Tibial artery (tissue), 4 donors: ENCODE results near the gene IFNL1.

Experiments
- DNase-seq, 2 donors: peaks; one replicate each; pipeline ENCODE4 v3.0.0-alpha.2; 2019
- H3K27ac ChIP-seq, 2 donors: fragments of 200-600 bp; sonication (generic) in 1 of 2; 1 replicate in 1 of 2; 2 replicates in 1 of 2; pipeline ENCODE4 v1.5.1; 2018 to 2019; ENCODE audit warnings: mild to moderate bottlenecking in 1 of 2
- H3K27me3 ChIP-seq, 2 donors: fragments of 200-600 bp; sonication (generic) in 1 of 2; one replicate each; pipeline versions ENCODE4 v1.5.1 to v1.6.0; 2016 to 2019
- H3K36me3 ChIP-seq, 3 donors: fragments of 200-600 bp; sonication (generic) in 2 of 3; one replicate each; pipeline ENCODE4 v1.5.1; 2016 to 2019; ENCODE audit warnings: mild to moderate bottlenecking in 2 of 3
- H3K4me1 ChIP-seq, 4 donors: fragments of 200-600 bp; sonication (generic) in 2 of 4; 1 replicate in 3 of 4; 2 replicates in 1 of 4; pipeline ENCODE4 v1.5.1; 2016 to 2019
- H3K4me3 ChIP-seq, 2 donors: fragments of 200-600 bp; sonication (generic) in 1 of 2; 1 replicate in 1 of 2; 2 replicates in 1 of 2; pipeline ENCODE4 v1.5.1; 2018 to 2019; ENCODE audit warnings: mild to moderate bottlenecking in 2 of 2
- H3K9me3 ChIP-seq, 3 donors: fragments of 200-600 bp; sonication (generic) in 1 of 3; one replicate each; pipeline ENCODE4 v1.5.1; 2016 to 2019
- CTCF ChIP-seq, 2 experiments: fragments of 200-600 bp in 1 of 2; fragments of 450-650 bp in 1 of 2; IDR thresholded peaks; one replicate each; pipeline ENCODE4 v1.5.1; 2017 to 2019; ENCODE audit warnings: antibody characterized with exemption in 2 of 2, mild to moderate bottlenecking in 1 of 2, moderate library complexity in 1 of 2
- intact Hi-C: fragments of 100-400 bp; cut with DNase I; formaldehyde crosslinking; loops from one replicate; pipeline ENCODE4 v1.15.0; 2023; ENCODE audit warnings: low total_unique reads

The IFNL1 gene

GRCh38 chr19:39296055-39296645 is at the start of gene IFNL1:
Gene IFNL1 (plus strand): TSS chr19:39296407. CDS start chr19:39296422, 15 bp downstream.
- intact Hi-C loops = no loop called here
- H3K27ac ChIP-seq = no peak within 1 kb of the TSS
- no peak within 1 kb of the TSS for H3K4me3 ChIP-seq
- H3K27me3 ChIP-seq = peaks cover 0 to 35% of the 10 kb centered on the region in 2 donors
- no peaks in the 10 kb centered on the region for H3K9me3 ChIP-seq
- no peaks in the 10 kb centered on the region for H3K4me1 ChIP-seq
- H3K36me3 ChIP-seq = no peaks in the 10 kb centered on the region
- no peak for TF ChIP-seq CTCF (IDR thresholded peaks at IDR 0.05)
- DNase-seq = peak in 1 of 2 donors; percentile 25

- TF ChIP-seq CTCF (IDR thresholded peaks at IDR 0.05) = no peak
- intact Hi-C loops = no loop called here
- Histone ChIP-seq H3K36me3 (no peaks in the 10 kb centered on the region), H3K4me1 (peaks cover 0 to 13% (median 5%) of the 10 kb centered on the region in 4 donors), H3K27ac (no peak overlapping the region), H3K9me3 (no peaks in the 10 kb centered on the region), H3K27me3 (peaks cover 0 to 60% of the 10 kb centered on the region in 2 donors), H3K4me3 (no peak overlapping the region)
- DNase-seq = no peak
These were observed 49.1 kb upstream of the IFNL1 start for GRCh38 chr19:39246951-39247669.

GRCh38 chr19:39247701-39248664 is 48.2 kb upstream of the IFNL1 start:
- Histone ChIP-seq H3K9me3 (no peaks in the 10 kb centered on the region), H3K27me3 (peaks cover 0 to 60% of the 10 kb centered on the region in 2 donors), H3K4me1 (peaks cover 0 to 13% (median 5%) of the 10 kb centered on the region in 4 donors), H3K27ac (no peak overlapping the region), H3K4me3 (no peak overlapping the region), H3K36me3 (no peaks in the 10 kb centered on the region)
- no peak for DNase-seq
- intact Hi-C loops = no loop called here
- TF ChIP-seq CTCF (IDR thresholded peaks at IDR 0.05) = no peak

- Histone ChIP-seq H3K4me1 (peaks cover 0 to 13% (median 5%) of the 10 kb centered on the region in 4 donors), H3K27ac (no peak within 1 kb of the TSS), H3K4me3 (no peak within 1 kb of the TSS), H3K9me3 (no peaks in the 10 kb centered on the region), H3K27me3 (peaks cover 0 to 56% of the 10 kb centered on the region in 2 donors), H3K36me3 (no peaks in the 10 kb centered on the region)
- TF ChIP-seq CTCF (IDR thresholded peaks at IDR 0.05) = no peak
- DNase-seq = no peak
- intact Hi-C loops = no loop called here
These were observed 47.4 kb upstream of the IFNL1 start, which contains the start of gene IFNL4 for GRCh38 chr19:39248806-39249205. Gene IFNL4 (minus strand): TSS chr19:39248856.

- TF ChIP-seq CTCF (IDR thresholded peaks at IDR 0.05) = no peak
- peaks cover 0 to 13% (median 5%) of the 10 kb centered on the region in 4 donors for H3K4me1 ChIP-seq
- no peak for DNase-seq
- no peaks in the 10 kb centered on the region for H3K9me3 ChIP-seq
- intact Hi-C loops = no loop called here
- H3K27me3 ChIP-seq = peaks cover 0 to 55% of the 10 kb centered on the region in 2 donors
- H3K27ac ChIP-seq = no peak overlapping the region
- no peak overlapping the region for H3K4me3 ChIP-seq
- no peaks in the 10 kb centered on the region for H3K36me3 ChIP-seq
These were observed 45.1 kb upstream of the IFNL1 start for GRCh38 chr19:39251081-39251480.
